ENCODE results near the gene GPRC5B. TPM values are rescaled to one million over a fixed set of nuclear protein-coding genes. Genes with fewer than 3 reads are reported as not detected.

Gene GPRC5B
- total and polyA plus RNA-seq, 2 donors (not counting 3 experiments of a cell fraction or from before 2014, with no cell fraction given) = 42.3 TPM

GRCh38 chr16:19894586-19894985 is 9.9 kb upstream of the GPRC5B start:
- ChIA-PET POLR2A (no interaction called here), CTCF (interaction anchor here (2.3 kb wide), 1 partner anchor 13 kb away, joined by 12 read pairs; no protein-coding TSS in a partner anchor)
- no peaks in the 10 kb centered on the region for H3K79me2 ChIP-seq (ENCODE audit: control insufficient read depth, insufficient read depth, low read length)
- BruUV-seq (replicated peaks) = no TSS peak
- DNase-seq (ENCODE audit: low read depth, low spot score) = no peak
- no peaks in the 10 kb centered on the region for H3K4me1 ChIP-seq (ENCODE audit: control insufficient read depth, extremely low read depth, insufficient read depth, low read length)
- no peaks in the 10 kb centered on the region for H4K20me1 ChIP-seq (replicated peaks; ENCODE audit: control insufficient read depth, extremely low read depth, insufficient read depth, low read length)
- H3K9me1 ChIP-seq (replicated peaks; ENCODE audit: control insufficient read depth, extremely low read depth, insufficient read depth, low read length) = no peaks in the 10 kb centered on the region
- no peak overlapping the region for H3K9ac ChIP-seq (replicated peaks; ENCODE audit: extremely low read depth, insufficient read depth, low read length)
- FAIRE-seq = no peak
- H3K4me2 ChIP-seq (ENCODE audit: insufficient read depth, low read length) = no peak overlapping the region
- no peak overlapping the region for H3K27ac ChIP-seq (ENCODE audit: insufficient read depth, low read depth, low read length)
- dilution Hi-C loops (cut with MboI; ENCODE audit: extremely low pct_ligation_motif_present, low sequenced_read_pairs) (no loop called here), intact Hi-C loops (cut with micrococcal nuclease) (no loop called here)
- no peak for TF ChIP-seq POLR2AphosphoS5 (IDR thresholded peaks at IDR 0.05; ENCODE audit: insufficient read depth, low read depth, low read length)
- H3K4me3 ChIP-seq (replicated peaks in 1 of 3; ENCODE audit: insufficient read depth in 1 of 3, low read depth in 1 of 3, low read length in 3 of 3) = no peak overlapping the region
- no peaks in the 10 kb centered on the region for H3K9me3 ChIP-seq (replicated peaks; ENCODE audit: control insufficient read depth, insufficient read depth, low read length)
- H3K27me3 ChIP-seq (ENCODE audit: control insufficient read depth in 2 of 2, insufficient read depth in 2 of 2, low read length in 2 of 2) = no peaks in the 10 kb centered on the region
- H2AFZ ChIP-seq (ENCODE audit: low read depth, low read length) = no peak overlapping the region
- H3K36me3 ChIP-seq (ENCODE audit: control insufficient read depth in 2 of 2, extremely low read depth in 1 of 2, insufficient read depth in 2 of 2, low read length in 2 of 2) = no peaks in the 10 kb centered on the region

DNA sequence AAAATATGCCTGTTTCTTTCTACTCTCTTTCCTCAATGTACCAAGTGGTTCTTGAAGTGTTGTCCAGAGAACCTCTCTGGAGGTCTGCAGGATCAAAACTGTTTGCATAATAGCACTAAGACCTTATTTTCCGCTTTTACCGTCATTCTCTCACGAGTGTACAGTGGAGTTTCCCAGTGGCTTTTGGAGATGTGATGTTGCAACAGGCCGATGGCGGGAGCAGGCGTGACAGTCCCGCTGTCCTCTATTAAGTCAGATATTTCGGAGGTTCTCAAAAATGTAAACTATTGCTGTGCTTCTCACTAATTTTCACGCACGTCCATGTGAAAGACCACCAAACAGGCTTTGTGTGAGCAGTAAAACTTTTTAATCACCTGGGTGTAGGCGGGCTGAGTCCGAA is 8.3 kb upstream of the GPRC5B start:
- ChIA-PET CTCF (interaction anchor here (0.9 to 2.6 kb wide), 3 partner anchors 14 to 307 kb away, joined by 3 to 13 read pairs (median 4); no protein-coding TSS in a partner anchor), POLR2A (no interaction called here)
- no peaks in the 10 kb centered on the region for H3K4me1 ChIP-seq (ENCODE audit: control insufficient read depth, extremely low read depth, insufficient read depth, low read length)
- H3K27ac ChIP-seq (ENCODE audit: insufficient read depth, low read depth, low read length) = no peak overlapping the region
- no peak overlapping the region for H2AFZ ChIP-seq (ENCODE audit: low read depth, low read length)
- H3K4me3 ChIP-seq (replicated peaks in 1 of 3; ENCODE audit: insufficient read depth in 1 of 3, low read depth in 1 of 3, low read length in 3 of 3) = no peak overlapping the region
- no peaks in the 10 kb centered on the region for H3K9me1 ChIP-seq (replicated peaks; ENCODE audit: control insufficient read depth, extremely low read depth, insufficient read depth, low read length)
- no peaks in the 10 kb centered on the region for H3K9me3 ChIP-seq (replicated peaks; ENCODE audit: control insufficient read depth, insufficient read depth, low read length)
- no peaks in the 10 kb centered on the region for H3K27me3 ChIP-seq (ENCODE audit: control insufficient read depth in 2 of 2, insufficient read depth in 2 of 2, low read length in 2 of 2)
- intact Hi-C loops (cut with micrococcal nuclease) (no loop called here), dilution Hi-C loops (cut with MboI; ENCODE audit: extremely low pct_ligation_motif_present, low sequenced_read_pairs) (no loop called here)
- no peak for FAIRE-seq
- no TSS peak for BruUV-seq (replicated peaks)
- no peak for DNase-seq (ENCODE audit: low read depth, low spot score)
- no peaks in the 10 kb centered on the region for H3K79me2 ChIP-seq (ENCODE audit: control insufficient read depth, insufficient read depth, low read length)
- H4K20me1 ChIP-seq (replicated peaks; ENCODE audit: control insufficient read depth, extremely low read depth, insufficient read depth, low read length) = no peaks in the 10 kb centered on the region
- no peaks in the 10 kb centered on the region for H3K36me3 ChIP-seq (ENCODE audit: control insufficient read depth in 2 of 2, extremely low read depth in 1 of 2, insufficient read depth in 2 of 2, low read length in 2 of 2)
- H3K9ac ChIP-seq (replicated peaks; ENCODE audit: extremely low read depth, insufficient read depth, low read length) = no peak overlapping the region
- no peak overlapping the region for H3K4me2 ChIP-seq (ENCODE audit: insufficient read depth, low read length)
- no peak for TF ChIP-seq CTCF (IDR thresholded peaks at IDR 0.05; ENCODE audit: extremely low read depth in 1 of 2, insufficient read depth in 1 of 2, low read depth in 1 of 2, low read length in 2 of 2)
- no peak for TF ChIP-seq FOS (IDR thresholded peaks at IDR 0.05; ENCODE audit: borderline replicate concordance, insufficient read depth, low read length)
- TF ChIP-seq GATA2 (IDR thresholded peaks at IDR 0.05; ENCODE audit: insufficient read depth, insufficient read length, low read depth, low read length) = no peak
- no peak for TF ChIP-seq MYC (IDR thresholded peaks at IDR 0.05; ENCODE audit: low read depth, low read length)
- TF ChIP-seq JUN (IDR thresholded peaks at IDR 0.05; ENCODE audit: borderline replicate concordance, insufficient read depth, insufficient read length, low read depth) = no peak
- no peak for TF ChIP-seq POLR2AphosphoS5 (IDR thresholded peaks at IDR 0.05; ENCODE audit: insufficient read depth, low read depth, low read length)
- TF ChIP-seq EZH2 (IDR thresholded peaks at IDR 0.05; ENCODE audit: borderline replicate concordance, low read depth, low read length, severe bottlenecking) = no peak

All from endothelial cell of umbilical vein (primary cell).